ENCODE data around the gene SEC63. TPM values are rescaled to one million over a fixed set of nuclear protein-coding genes. Genes with fewer than 3 reads are reported as not detected.
"Not testable (repeated sequence)": the region's sequence is repeated elsewhere in the genome, so short reads cannot be mapped to it uniquely, and the experiment has no call there.

Gene SEC63
- total and polyA plus RNA-seq, 2 experiments from 2014 or later = 38.5 to 190 TPM

- H3F3A ChIP-seq (ENCODE audit: insufficient read depth) = peaks cover 24% of the 10 kb centered on the region
- in situ Hi-C loops (cut with MboI) = no loop called here
- no peak overlapping the region for H3K4me2 ChIP-seq (ENCODE audit: unreplicated experiment)
- H3K4me1 ChIP-seq (ENCODE audit: insufficient read depth) = peaks cover 14% of the 10 kb centered on the region
- no peaks in the 10 kb centered on the region for H3K9me2 ChIP-seq (ENCODE audit: insufficient read depth)
- no peaks in the 10 kb centered on the region for H3K9me3 ChIP-seq (ENCODE audit: low read depth)
- H3K36me3 ChIP-seq (ENCODE audit: low read depth) = peaks cover 4% of the 10 kb centered on the region; the same call in 1 of the 2 replicates
- no peaks in the 10 kb centered on the region for H3K27me3 ChIP-seq (replicated peaks; ENCODE audit: insufficient read depth)
- no peaks in the 10 kb centered on the region for H4K20me1 ChIP-seq (ENCODE audit: insufficient read depth)
- no peak overlapping the region for H3K27ac ChIP-seq
- no peak overlapping the region for H2AFZ ChIP-seq
- TF ChIP-seq EZH2phosphoT487 (IDR thresholded peaks at IDR 0.05; ENCODE audit: insufficient read depth, low read depth) (no peak), EZH2 (IDR thresholded peaks at IDR 0.05; ENCODE audit: insufficient read depth, poor library complexity, severe bottlenecking) (no peak)
- H3K9ac ChIP-seq = no peak overlapping the region
- DNase-seq = no peak
- H3K79me2 ChIP-seq (ENCODE audit: insufficient read depth) = peaks cover 35% of the 10 kb centered on the region
- H3K4me3 ChIP-seq = no peak overlapping the region
- 58 to 67% methylated on average over 10 of the region's 10 CpGs for WGBS, 2 experiments (ENCODE audit: low coverage in 1 of 2, low lambda C conversion rate in 2 of 2, missing lambda C conversion rate in 2 of 2)
Measured at GRCh38 chr6:107959392-107959791, 1.4 kb upstream of the SEC63 start.

- not testable (repeated sequence) for DNase-seq
- peak overlapping the region; percentile 24 for H3K27ac ChIP-seq
Measured at GRCh38 chr6:107958689-107959362, 818 bp upstream of the SEC63 start.

GRCh38 chr6:107957308-107957908 lies 600 bp downstream of the SEC63 start:
- 0 to 1% methylated on average over 40 to 43 of the region's 43 CpGs for WGBS, 2 experiments (ENCODE audit: low coverage in 1 of 2, low lambda C conversion rate in 2 of 2, missing lambda C conversion rate in 2 of 2)
- Histone ChIP-seq H3K4me1 (ENCODE audit: insufficient read depth) (peaks cover 22% of the 10 kb centered on the region), H3K9me3 (ENCODE audit: low read depth) (no peaks in the 10 kb centered on the region), H3K79me2 (ENCODE audit: insufficient read depth) (peaks cover 52% of the 10 kb centered on the region), H3K4me3 (peak overlapping the region; percentile 95), H3K9me2 (ENCODE audit: insufficient read depth) (no peaks in the 10 kb centered on the region), H3K4me2 (ENCODE audit: unreplicated experiment) (peak overlapping the region; percentile 77), H2AFZ (peak overlapping the region; percentile 62), H3K36me3 (ENCODE audit: low read depth) (peaks cover 5% of the 10 kb centered on the region; the same call in 1 of the 2 replicates), H3K27ac (peak overlapping the region; percentile 94), H3F3A (ENCODE audit: insufficient read depth) (peaks cover 28% of the 10 kb centered on the region), H3K9ac (peak overlapping the region; percentile 97), H3K27me3 (replicated peaks; ENCODE audit: insufficient read depth) (no peaks in the 10 kb centered on the region), H4K20me1 (ENCODE audit: insufficient read depth) (peaks cover 3% of the 10 kb centered on the region; the same call in 1 of the 2 replicates)
- DNase-seq = peak; percentile 88
- in situ Hi-C loops (cut with MboI) = no loop called here
- TF ChIP-seq EZH2 (IDR thresholded peaks at IDR 0.05; ENCODE audit: insufficient read depth, poor library complexity, severe bottlenecking) (no peak), EZH2phosphoT487 (IDR thresholded peaks at IDR 0.05; ENCODE audit: insufficient read depth, low read depth) (no peak)

More at GRCh38 chr6:107958689-107959362, 818 bp upstream of the SEC63 start:
- 67 to 69% methylated on average over 23 to 27 of the region's 27 CpGs for WGBS, 2 experiments (ENCODE audit: low coverage in 1 of 2, low lambda C conversion rate in 2 of 2, missing lambda C conversion rate in 2 of 2)
- peak overlapping the region; percentile 71 for H3K4me2 ChIP-seq (ENCODE audit: unreplicated experiment)
- H3K36me3 ChIP-seq (ENCODE audit: low read depth); H3K27me3 ChIP-seq (replicated peaks; ENCODE audit: insufficient read depth); in situ Hi-C loops (cut with MboI); H4K20me1 ChIP-seq (ENCODE audit: insufficient read depth); H3K9me2 ChIP-seq (ENCODE audit: insufficient read depth); H3K9me3 ChIP-seq (ENCODE audit: low read depth): not testable (repeated sequence)
- H3K79me2 ChIP-seq (ENCODE audit: insufficient read depth) = peaks cover 41% of the 10 kb centered on the region
- H3F3A ChIP-seq (ENCODE audit: insufficient read depth) = peaks cover 24% of the 10 kb centered on the region
- H3K4me3 ChIP-seq = peak overlapping the region; percentile 70
- H2AFZ ChIP-seq = peak overlapping the region; percentile 76
- peaks cover 15% of the 10 kb centered on the region for H3K4me1 ChIP-seq (ENCODE audit: insufficient read depth)
- peak overlapping the region; percentile 59 for H3K9ac ChIP-seq

GRCh38 chr6:107956586-107957307 lies 1.3 kb downstream of the SEC63 start:
- peaks cover 5% of the 10 kb centered on the region; the same call in 1 of the 2 replicates for H3K36me3 ChIP-seq (ENCODE audit: low read depth)
- WGBS, 2 experiments (ENCODE audit: low coverage in 1 of 2, low lambda C conversion rate in 2 of 2, missing lambda C conversion rate in 2 of 2) = 1 to 4% methylated on average over 9 of the region's 9 CpGs
- H3K27ac ChIP-seq = peak overlapping the region; percentile 94
- peaks cover 58% of the 10 kb centered on the region for H3K79me2 ChIP-seq (ENCODE audit: insufficient read depth)
- peaks cover 34% of the 10 kb centered on the region for H3F3A ChIP-seq (ENCODE audit: insufficient read depth)
- H3K4me2 ChIP-seq (ENCODE audit: unreplicated experiment) = peak overlapping the region; percentile 77
- H4K20me1 ChIP-seq (ENCODE audit: insufficient read depth) = peaks cover 3% of the 10 kb centered on the region; the same call in 1 of the 2 replicates
- no peaks in the 10 kb centered on the region for H3K9me2 ChIP-seq (ENCODE audit: insufficient read depth)
- no peaks in the 10 kb centered on the region for H3K9me3 ChIP-seq (ENCODE audit: low read depth)
- peak; percentile 63 for DNase-seq
- peaks cover 28% of the 10 kb centered on the region for H3K4me1 ChIP-seq (ENCODE audit: insufficient read depth)
- peak overlapping the region; percentile 95 for H3K4me3 ChIP-seq
- in situ Hi-C loops (cut with MboI) = no loop called here
- no peak for TF ChIP-seq EZH2phosphoT487 (IDR thresholded peaks at IDR 0.05; ENCODE audit: insufficient read depth, low read depth)
- no peak for TF ChIP-seq EZH2 (IDR thresholded peaks at IDR 0.05; ENCODE audit: insufficient read depth, poor library complexity, severe bottlenecking)
- H3K9ac ChIP-seq = peak overlapping the region; percentile 97
- no peaks in the 10 kb centered on the region for H3K27me3 ChIP-seq (replicated peaks; ENCODE audit: insufficient read depth)
- peak overlapping the region; percentile 62 for H2AFZ ChIP-seq
